Measurements from ENCODE around the gene ERFE. TPM values are rescaled to one million over a fixed set of nuclear protein-coding genes. Genes with fewer than 3 reads are reported as not detected.
A peak's percentile ranks its signal among the peaks of the same experiment; 100 is the strongest.

Gene ERFE
- total and polyA plus RNA-seq, 2 of the 4 experiments (the other 2 are of a cell fraction) = 1.3 to 3.5 TPM

DNA sequence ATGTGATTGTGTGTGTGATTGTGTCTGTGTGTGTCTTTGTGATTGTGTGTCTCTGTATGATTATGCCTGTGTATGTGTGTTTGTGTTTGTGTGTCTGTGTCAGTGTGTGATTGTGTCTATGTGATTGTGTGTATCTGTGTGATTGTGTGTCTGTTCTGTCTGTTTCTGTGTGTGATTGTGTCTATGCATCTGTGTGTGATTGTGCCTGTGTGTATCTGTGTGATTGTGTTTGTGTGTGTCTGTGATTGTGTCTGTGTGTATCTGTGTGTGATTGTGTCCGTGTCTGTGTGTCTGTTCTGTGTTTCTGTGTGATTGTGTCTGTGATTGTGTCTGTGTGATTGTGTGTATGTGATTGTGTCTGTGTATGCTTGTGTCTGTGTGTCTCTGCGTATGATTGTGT, 32.4 kb upstream of the ERFE start:
- Histone ChIP-seq H4K5ac (ENCODE audit: low read depth, low read length) (peak overlapping the region; percentile 91; the same call in 1 of the 2 replicates), H3K23ac (ENCODE audit: low read depth, low read length) (no peak overlapping the region), H2BK20ac (ENCODE audit: low read depth, low read length) (no peak overlapping the region), H3K18ac (ENCODE audit: low read depth, low read length) (peak overlapping the region; percentile 90; the same call in 1 of the 2 replicates), H2BK15ac (ENCODE audit: low read depth, low read length) (no peak overlapping the region), H4K91ac (ENCODE audit: insufficient read depth, low read depth, low read length) (no peak overlapping the region), H3K4me3 (ENCODE audit: insufficient read depth, low read depth, low read length) (no peak overlapping the region), H3K56ac (ENCODE audit: extremely low read depth, insufficient read depth, low read length) (no peak overlapping the region), H2AK9ac (replicated peaks; ENCODE audit: low read depth, low read length, poor library complexity) (no peak overlapping the region), H3K36me3 (ENCODE audit: control insufficient read depth, insufficient read depth, low read length) (no peaks in the 10 kb centered on the region), H3K4me1 (ENCODE audit: control insufficient read depth, insufficient read depth, low read length) (peaks cover 6% of the 10 kb centered on the region), H4K20me1 (ENCODE audit: insufficient read depth, low read length) (no peaks in the 10 kb centered on the region), H2BK120ac (ENCODE audit: low read depth, low read length) (no peak overlapping the region), H3K4me2 (ENCODE audit: low read depth, low read length) (no peak overlapping the region), H2AK5ac (ENCODE audit: low read depth, low read length) (peak overlapping the region; percentile 89; the same call in 1 of the 2 replicates), H3K4ac (ENCODE audit: low read depth, low read length) (peak overlapping the region; percentile 87; the same call in 1 of the 2 replicates), H3K27ac (ENCODE audit: insufficient read depth, low read length) (no peak overlapping the region), H3K9me1 (ENCODE audit: insufficient read depth, low read length) (peaks cover 5% of the 10 kb centered on the region; the same call in 1 of the 2 replicates), H4K8ac (ENCODE audit: low read depth in 2 of 2, low read length in 2 of 2) (peak overlapping the region; percentile 94 to 97; a peak in 3 of 4 replicates), H3K27me3 (ENCODE audit: control insufficient read depth, insufficient read depth, low read length) (peaks cover 5% of the 10 kb centered on the region; the same call in 1 of the 2 replicates), H3K9ac (ENCODE audit: low read depth, low read length) (no peak overlapping the region), H3K79me1 (ENCODE audit: low read depth in 1 of 2, low read length in 2 of 2) (no peaks in the 10 kb centered on the region), H3K14ac (replicated peaks; ENCODE audit: low read depth, low read length) (no peak overlapping the region; the same call in none of the 2 replicates), H3K9me3 (ENCODE audit: control insufficient read depth, insufficient read depth, low read length) (no peaks in the 10 kb centered on the region), H2AFZ (replicated peaks; ENCODE audit: low read length, poor library complexity) (no peak overlapping the region), H2BK5ac (ENCODE audit: low read depth, low read length, poor library complexity, severe bottlenecking) (peak overlapping the region; percentile 71)
- WGBS, 2 experiments (ENCODE audit: extremely low coverage in 2 of 2, insufficient read length in 1 of 2) = 71% methylated on average over 1 of the region's 2 CpGs; no CpG with 5 or more reads in 1 of the 2 experiments
- BruUV-seq (replicated peaks) = no TSS peak
- ATAC-seq (ENCODE audit: low read depth) (no peak), DNase-seq (no peak)
- dilution Hi-C loops (cut with HindIII; ENCODE audit: low sequenced_read_pairs, unreplicated experiment) (no loop called here), in situ Hi-C loops (cut with MboI; ENCODE audit: low sequenced_read_pairs) (no loop called here), intact Hi-C loops (cut with micrococcal nuclease) (no loop called here)
- ChIA-PET CTCF (no interaction called here), POLR2A (ENCODE audit: unreplicated experiment) (no interaction called here)
- TF ChIP-seq MAFK (IDR thresholded peaks at IDR 0.05; ENCODE audit: low read depth, low read length) = no peak
- TF ChIP-seq POLR2A (IDR thresholded peaks at IDR 0.05; ENCODE audit: low read depth, low read length) = no peak
- no peak for TF ChIP-seq RAD21 (IDR thresholded peaks at IDR 0.05; ENCODE audit: low read length)
- TF ChIP-seq MXI1 (IDR thresholded peaks at IDR 0.05; ENCODE audit: borderline replicate concordance, low read depth, low read length) = no peak
- TF ChIP-seq MAZ (IDR thresholded peaks at IDR 0.05; ENCODE audit: borderline replicate concordance, low read depth, low read length) = no peak
- no peak for TF ChIP-seq FOS (IDR thresholded peaks at IDR 0.05; ENCODE audit: low read depth, low read length)
- no peak for TF ChIP-seq CEBPB (IDR thresholded peaks at IDR 0.05; ENCODE audit: low read depth, low read length)
- no peak for TF ChIP-seq NFE2L2 (IDR thresholded peaks at IDR 0.05; ENCODE audit: low read depth, low read length)
- TF ChIP-seq, protein P1, sequence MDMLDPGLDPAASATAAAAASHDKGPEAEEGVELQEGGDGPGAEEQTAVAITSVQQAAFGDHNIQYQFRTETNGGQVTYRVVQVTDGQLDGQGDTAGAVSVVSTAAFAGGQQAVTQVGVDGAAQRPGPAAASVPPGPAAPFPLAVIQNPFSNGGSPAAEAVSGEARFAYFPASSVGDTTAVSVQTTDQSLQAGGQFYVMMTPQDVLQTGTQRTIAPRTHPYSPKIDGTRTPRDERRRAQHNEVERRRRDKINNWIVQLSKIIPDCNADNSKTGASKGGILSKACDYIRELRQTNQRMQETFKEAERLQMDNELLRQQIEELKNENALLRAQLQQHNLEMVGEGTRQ (IDR thresholded peaks at IDR 0.05; ENCODE audit: low read depth, low read length) = no peak
- TF ChIP-seq CTCF (conservative IDR thresholded peaks at IDR 0.05; ENCODE audit: low read depth, low read length) = no peak
- TF ChIP-seq CHD1 (IDR thresholded peaks at IDR 0.05; ENCODE audit: low read depth, low read length) = no peak
- TF ChIP-seq RFX5 (IDR thresholded peaks at IDR 0.05; ENCODE audit: low read depth, low read length) = no peak
- TF ChIP-seq RCOR1 (IDR thresholded peaks at IDR 0.05; ENCODE audit: insufficient replicate concordance, low read length) = no peak
- TF ChIP-seq ELK1 (IDR thresholded peaks at IDR 0.05; ENCODE audit: borderline replicate concordance, low read depth, low read length) = no peak
- no peak for TF ChIP-seq SMC3 (IDR thresholded peaks at IDR 0.05; ENCODE audit: low read depth, low read length)
- TF ChIP-seq BHLHE40 (IDR thresholded peaks at IDR 0.05; ENCODE audit: low read depth, low read length) = no peak

All from IMR-90 (cell line).